Measurements from ENCODE around the gene SOAT1.
"Not testable (repeated sequence)": the region's sequence is repeated elsewhere in the genome, so short reads cannot be mapped to it uniquely, and the experiment has no call there.

SOAT1 gene

GRCh38 chr1:179310291-179310690, 16.7 kb downstream of the SOAT1 start:
- DNase-seq, result no peak

DNA sequence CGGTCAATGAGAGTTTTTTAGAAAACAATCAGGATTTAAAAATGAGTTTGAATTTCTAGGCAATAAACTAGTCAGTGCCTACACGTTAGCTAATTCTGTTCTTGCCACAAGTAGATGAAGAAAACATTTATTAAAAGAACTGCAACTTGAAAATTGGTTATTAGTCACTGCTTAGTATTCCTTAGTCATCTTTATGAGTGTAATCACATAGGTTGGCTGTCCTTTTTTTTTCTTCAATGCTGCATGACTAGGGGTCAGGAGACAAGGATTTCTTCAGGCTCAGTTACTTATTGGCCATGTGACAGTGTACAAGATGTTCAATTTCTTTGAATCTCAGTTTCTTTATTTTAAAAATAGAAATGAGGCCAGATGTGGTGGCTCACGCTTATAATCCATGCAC, 17.1 kb downstream of the SOAT1 start:
- DNase-seq, result no peak

GRCh38 chr1:179311149-179311700, 17.6 kb downstream of the SOAT1 start:
- DNase-seq, result no peak

DNA sequence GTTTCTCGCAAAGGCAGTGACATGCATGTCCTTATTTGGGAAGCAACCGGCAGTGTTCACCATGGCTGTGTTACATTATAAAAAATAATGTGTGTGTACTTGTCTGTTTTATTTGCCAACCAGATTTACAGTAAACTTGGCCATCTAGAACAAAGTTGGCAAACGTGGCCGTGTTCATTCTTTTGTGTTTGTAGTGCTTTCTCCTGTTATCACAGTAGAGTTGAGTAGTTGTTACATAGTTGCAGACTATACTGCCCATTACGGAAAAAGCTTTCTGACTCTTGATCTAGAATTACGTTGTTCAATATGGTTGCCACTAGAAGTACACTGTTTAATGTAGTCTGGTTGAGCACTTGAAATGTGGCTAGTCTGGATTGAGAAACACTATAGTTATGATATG, 19.4 kb downstream of the SOAT1 start:
- DNase-seq, result no peak

DNA sequence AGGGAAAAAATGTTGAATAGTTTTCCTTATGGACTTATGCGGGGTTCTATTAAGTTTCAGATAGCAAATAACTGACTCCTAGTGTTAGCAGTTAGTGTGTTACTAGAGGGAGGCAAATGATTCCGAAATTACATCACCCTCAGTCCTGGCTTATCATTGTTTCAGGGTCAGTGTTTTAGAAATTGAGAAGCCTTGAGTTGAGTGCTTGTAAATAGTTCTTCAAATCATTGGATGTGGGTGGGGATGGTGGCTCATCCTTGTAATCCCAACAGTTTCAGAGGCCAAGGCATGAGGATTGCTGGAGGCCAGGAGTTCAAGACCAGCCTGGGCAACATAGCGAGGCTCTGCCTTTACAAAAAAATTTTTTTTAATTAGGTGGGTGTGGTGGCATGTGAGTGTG, 21.3 kb downstream of the SOAT1 start:
- DNase-seq, result no peak

- DNase-seq, result no peak
Observed at GRCh38 chr1:179318491-179318890, 24.9 kb downstream of the SOAT1 start.

DNA sequence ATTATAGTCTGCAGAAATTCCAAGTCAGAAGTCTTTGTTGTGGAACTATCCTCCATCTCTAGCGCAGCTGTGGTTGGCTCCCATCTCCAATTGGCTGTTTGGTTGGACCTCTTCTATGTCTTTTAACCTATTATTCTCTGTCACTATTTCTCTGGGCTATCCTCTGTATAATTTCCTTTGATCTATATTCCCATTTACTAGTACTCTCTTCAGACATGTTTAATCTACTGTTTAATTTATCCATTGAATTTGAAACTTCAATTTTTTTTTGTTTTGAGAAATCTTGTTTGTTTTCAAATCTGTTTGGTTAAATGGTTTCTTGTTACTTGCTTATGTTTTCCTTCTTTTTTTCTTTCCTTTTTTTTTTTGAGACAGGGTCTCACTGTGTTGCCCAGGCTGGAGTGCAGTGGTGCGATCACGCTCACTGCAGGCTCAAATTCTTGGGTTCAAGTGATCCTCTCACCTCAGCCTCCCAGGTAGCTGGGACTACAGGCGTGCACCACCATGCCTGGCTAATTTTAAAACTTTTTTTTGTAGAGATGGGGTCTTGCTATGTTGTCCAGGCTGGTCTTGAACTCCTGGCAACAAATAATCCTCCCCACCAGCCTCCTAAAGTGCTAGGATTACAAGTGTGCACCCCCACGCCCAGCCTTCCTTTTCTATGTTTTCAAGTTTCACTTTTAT, 28.1 kb downstream of the SOAT1 start:
- no peak for DNase-seq

DNA sequence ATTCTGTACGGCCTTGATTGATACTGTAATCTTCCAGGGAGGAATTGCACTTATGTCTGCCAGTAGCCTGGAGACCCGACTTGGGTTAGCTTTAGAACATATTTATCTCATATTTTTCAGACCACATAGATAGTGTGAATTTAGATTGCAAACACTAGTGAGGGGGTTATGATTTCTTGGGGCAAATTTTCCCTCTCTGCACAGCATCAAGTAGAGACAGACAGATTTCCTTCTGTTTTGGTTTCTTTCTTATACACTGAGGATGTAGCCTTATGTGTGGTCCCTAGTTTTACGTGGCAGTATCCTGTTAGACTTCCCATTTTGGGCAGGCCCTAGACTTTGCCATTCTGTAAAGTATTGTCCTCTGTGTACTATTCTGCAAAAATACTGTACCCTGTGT, 29.0 kb downstream of the SOAT1 start:
- DNase-seq, result no peak

DNA sequence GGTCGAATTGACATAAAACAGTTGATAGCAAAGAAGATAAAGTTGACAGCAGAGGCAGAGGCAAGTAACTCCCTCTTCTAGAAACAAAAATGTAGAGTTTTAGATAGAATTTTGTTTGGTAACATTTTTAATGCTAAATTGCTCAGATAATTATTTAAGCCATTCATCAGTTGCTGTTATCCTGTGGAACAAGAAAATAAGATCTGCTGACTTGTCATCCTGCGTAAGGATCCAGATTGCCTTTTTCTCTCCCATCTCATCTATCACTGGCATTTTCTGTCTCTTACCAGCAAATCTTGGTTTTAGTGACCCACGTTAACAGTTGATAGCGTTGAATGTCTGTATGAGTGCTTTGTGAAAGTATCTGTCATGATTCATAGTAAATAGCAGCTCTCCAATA, 29.8 kb downstream of the SOAT1 start:
- no peak for DNase-seq

DNA sequence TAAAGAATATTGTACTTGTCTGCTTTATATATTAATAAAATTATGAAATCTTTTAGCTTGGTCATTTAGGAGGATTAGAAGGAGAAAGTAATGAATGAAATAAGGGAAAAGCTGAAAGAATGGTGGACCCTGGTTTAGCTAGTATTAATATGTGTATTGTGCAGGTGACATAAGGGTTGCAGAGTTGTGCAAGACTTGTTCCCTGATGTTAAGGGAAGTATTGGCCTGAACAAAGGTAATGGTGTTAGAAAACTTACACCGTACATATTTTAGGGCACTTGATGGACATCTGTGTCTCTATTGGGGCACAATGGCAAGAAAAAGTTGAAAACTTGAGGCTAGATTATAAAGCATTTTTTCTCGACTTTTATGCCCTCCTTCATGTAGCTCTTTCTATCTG, 32.2 kb downstream of the SOAT1 start:
- DNase-seq, result no peak

GRCh38 chr1:179326746-179327145, 33.1 kb downstream of the SOAT1 start:
- DNase-seq, result no peak

DNA sequence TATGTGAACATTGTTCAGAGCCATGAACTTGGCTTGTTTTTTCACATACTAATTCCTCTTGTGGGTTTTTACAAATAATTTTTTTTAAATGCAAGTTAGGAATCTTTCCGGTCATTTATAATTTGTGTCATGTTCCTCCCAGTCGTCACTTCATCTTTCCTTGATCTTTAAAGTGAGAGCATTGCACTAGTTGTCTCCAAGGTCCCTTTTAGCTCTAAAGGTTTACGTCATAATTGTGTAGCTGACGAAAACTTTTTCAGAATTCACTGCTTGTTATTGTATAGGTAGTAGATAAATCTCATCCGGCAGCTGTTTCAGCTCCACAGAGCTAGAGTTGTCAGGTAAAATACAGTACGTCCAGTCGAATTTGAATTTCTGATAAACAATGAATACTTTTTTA, 33.6 kb downstream of the SOAT1 start:
- DNase-seq, result no peak

DNA sequence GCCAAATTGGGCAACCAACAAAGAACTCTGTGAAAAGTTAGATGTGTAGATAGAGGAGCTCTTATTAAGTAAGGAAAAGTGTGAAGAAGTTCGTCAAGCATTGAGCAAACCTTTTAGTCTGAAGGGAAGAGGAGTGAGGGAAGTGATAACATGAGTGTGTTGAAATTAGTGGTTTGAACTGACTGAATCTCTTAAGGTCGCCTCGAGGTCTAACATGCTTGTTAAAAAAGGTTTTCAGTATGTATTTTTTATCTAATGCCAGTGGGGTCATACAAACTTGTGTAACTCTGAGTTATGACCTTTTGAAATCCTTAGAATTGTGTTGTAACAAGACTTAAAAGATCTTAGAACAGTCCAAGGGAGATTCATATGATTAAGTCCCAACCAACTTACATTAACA, 34.1 kb downstream of the SOAT1 start:
- no peak for DNase-seq

- no peak for DNase-seq
Observed at GRCh38 chr1:179329862-179330261, 36.3 kb downstream of the SOAT1 start.

GRCh38 chr1:179334440-179334839, 40.8 kb downstream of the SOAT1 start:
- DNase-seq, result no peak

- no peak for DNase-seq
Observed at GRCh38 chr1:179337288-179337687, 43.7 kb downstream of the SOAT1 start.

GRCh38 chr1:179337942-179338560, 44.5 kb downstream of the SOAT1 start:
- no peak for DNase-seq

DNA sequence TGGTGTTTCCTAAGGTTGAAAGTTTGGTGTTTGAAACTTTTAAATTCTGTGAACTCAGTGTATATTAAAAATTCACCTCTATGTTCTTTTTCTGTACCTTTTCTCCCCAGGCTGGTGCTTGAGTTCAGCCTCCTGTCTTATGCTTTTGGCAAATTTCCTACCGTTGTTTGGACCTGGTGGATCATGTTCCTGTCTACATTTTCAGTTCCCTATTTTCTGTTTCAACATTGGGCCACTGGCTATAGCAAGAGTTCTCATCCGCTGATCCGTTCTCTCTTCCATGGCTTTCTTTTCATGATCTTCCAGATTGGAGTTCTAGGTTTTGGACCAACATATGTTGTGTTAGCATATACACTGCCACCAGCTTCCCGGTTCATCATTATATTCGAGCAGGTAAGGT, 47.3 kb downstream of the SOAT1 start:
- no peak for DNase-seq

DNA sequence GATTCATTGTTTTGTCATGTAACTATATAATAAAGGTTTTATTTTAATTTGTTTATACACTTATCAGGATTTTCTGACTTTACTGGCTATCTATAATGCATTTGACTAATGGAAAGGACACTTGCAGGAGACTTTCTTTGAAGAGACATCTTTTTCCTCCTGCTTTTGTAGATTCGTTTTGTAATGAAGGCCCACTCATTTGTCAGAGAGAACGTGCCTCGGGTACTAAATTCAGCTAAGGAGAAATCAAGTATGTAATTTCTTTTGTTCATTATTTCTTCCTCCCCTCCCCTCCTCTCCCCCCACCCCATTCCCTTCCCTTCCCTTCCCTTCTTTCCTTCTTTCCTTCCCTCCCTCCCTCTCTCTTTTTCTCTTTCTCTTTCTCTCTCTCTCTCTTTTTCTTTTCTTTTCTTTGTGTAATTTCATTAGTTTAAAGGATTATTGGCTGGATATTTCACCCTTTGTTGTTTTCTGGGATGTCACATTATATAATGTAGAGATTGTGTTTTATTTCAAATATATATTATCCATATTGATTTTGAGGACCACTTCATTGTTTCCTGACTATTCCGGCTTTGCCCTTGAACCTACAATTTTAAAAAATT, 48.4 kb downstream of the SOAT1 start:
- no peak for DNase-seq

DNA sequence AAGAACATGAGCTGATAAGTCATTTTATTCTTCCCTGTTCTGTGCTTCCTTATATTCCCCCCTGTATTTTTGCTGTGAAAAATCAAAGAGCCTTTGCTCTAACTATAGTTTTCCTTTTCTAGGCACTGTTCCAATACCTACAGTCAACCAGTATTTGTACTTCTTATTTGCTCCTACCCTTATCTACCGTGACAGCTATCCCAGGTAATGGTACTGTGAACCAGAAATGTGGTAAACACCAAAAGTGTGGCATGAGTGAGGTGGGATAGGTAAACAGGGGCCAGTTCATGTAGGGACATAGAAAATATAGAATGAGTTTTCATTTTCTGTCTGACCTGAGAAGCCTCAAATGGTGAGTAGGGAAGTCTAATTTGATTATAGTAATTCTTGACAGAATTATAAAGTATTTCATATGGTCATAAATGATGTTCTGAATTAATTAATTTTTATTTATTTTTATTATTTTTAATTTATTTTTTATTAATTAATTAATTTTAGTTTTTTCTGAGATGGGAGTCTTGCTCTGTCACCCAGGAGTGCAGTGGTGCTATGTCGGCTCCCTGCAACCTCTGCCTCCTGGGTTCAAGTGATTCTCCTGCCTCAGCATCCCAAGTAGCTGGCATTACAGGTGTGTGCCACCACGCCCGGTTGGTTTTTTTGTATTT, 49.3 kb downstream of the SOAT1 start:
- no peak for DNase-seq

DNA sequence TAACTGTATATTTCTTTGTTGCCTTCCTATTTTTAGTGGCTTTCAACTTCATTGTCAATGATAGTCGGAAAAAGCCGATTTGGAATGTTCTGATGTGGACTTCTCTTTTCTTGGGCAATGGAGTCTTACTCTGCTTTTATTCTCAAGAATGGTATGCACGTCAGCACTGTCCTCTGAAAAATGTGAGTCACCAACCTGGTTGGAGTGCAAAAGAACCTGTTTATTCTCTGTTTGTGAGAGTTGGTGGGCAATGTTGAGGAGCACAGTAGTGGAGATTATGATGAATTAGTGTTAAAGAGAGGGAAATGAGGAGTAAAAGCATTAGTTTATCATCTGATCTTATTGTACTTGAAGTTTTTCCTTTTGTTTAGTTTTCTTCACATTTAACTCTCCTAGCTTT, 57.7 kb downstream of the SOAT1 start:
- DNase-seq, result no peak

DNA sequence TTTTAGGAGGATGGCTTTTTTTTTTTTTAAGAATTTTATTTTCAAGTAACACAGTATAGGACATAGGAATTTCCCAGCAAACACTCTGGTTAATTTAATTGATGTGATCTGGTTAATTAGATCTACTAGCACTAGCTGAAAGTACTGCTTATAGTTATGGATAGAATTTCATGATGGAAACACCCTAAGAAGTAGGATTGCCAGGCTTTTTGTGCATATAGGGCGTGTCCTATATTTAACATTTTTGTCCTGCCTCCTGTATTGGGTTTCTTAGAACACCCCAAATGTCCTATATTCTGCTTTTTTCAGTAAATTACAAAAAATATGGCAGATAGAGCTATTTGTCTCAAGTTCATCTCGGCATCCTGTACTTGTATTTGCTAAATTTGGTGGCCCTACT, 58.6 kb downstream of the SOAT1 start:
- DNase-seq, result no peak

GRCh38 chr1:179353546-179353945, 59.9 kb downstream of the SOAT1 start:
- DNase-seq, result no peak

- not testable (repeated sequence) for DNase-seq
Observed at GRCh38 chr1:179361631-179362030, 68.0 kb downstream of the SOAT1 start.

Measured in NCI-H1417 treated with DMSO at 0.1 percent for 48 hours (cell line).